ENCODE results near the gene RIMBP3C.
"Not testable (repeated sequence)": the region's sequence is repeated elsewhere in the genome, so short reads cannot be mapped to it uniquely, and the experiment has no call there.

DNA sequence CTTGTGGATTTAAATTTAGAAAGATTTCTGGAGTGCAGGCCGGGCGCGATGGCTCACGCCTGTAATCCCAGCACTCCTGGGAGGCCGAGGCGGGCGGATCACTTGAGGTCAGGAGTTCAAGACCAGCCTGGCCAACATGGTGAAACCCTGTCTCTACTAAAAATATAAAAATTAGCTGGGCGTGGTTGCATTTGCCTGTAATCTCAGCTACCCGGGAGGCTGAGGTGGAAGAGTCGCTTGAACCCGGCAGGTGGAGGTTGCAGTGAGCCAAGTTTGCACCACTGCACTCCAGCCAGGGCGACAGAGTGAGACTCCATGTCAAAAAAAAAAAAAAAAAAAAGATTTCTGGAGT, 17.8 kb upstream of the RIMBP3C start:
- TF ChIP-seq, protein P1, sequence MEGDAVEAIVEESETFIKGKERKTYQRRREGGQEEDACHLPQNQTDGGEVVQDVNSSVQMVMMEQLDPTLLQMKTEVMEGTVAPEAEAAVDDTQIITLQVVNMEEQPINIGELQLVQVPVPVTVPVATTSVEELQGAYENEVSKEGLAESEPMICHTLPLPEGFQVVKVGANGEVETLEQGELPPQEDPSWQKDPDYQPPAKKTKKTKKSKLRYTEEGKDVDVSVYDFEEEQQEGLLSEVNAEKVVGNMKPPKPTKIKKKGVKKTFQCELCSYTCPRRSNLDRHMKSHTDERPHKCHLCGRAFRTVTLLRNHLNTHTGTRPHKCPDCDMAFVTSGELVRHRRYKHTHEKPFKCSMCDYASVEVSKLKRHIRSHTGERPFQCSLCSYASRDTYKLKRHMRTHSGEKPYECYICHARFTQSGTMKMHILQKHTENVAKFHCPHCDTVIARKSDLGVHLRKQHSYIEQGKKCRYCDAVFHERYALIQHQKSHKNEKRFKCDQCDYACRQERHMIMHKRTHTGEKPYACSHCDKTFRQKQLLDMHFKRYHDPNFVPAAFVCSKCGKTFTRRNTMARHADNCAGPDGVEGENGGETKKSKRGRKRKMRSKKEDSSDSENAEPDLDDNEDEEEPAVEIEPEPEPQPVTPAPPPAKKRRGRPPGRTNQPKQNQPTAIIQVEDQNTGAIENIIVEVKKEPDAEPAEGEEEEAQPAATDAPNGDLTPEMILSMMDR (optimal IDR thresholded peaks at IDR 0.05 in 1 of 3, IDR thresholded peaks at IDR 0.05 in 1 of 3, conservative IDR thresholded peaks at IDR 0.05 in 1 of 3; ENCODE audit: extremely low read depth in 1 of 3, insufficient read depth in 2 of 3, low read length in 3 of 3), result not testable (repeated sequence)
- not testable (repeated sequence) for TF ChIP-seq EZH2 (IDR thresholded peaks at IDR 0.05; ENCODE audit: low read length)
